H9 (cell line): Measurements from ENCODE around the gene MCM7. TPM values are rescaled to one million over a fixed set of nuclear protein-coding genes. Genes with fewer than 3 reads are reported as not detected.

ENCODE experiments used
- DNase-seq: peaks from one replicate; pipeline ENCODE4 v3.0.0-alpha.2; 2017
- H2AFZ ChIP-seq: one replicate; pipeline ENCODE4 v1.6.1; 2013; ENCODE audit warnings: mild to moderate bottlenecking, low read length, control low read depth, moderate library complexity
- H2AK5ac ChIP-seq: 2 replicates; pipeline ENCODE4 v1.6.1; 2013; ENCODE audit warnings: low read length, control low read depth, mixed read lengths; ENCODE audit not compliant: insufficient read length
- H2BK120ac ChIP-seq: one replicate; pipeline ENCODE4 v1.6.1; 2013; ENCODE audit warnings: low read depth, mild to moderate bottlenecking, low read length, control low read depth, inconsistent platforms; ENCODE audit not compliant: poor library complexity, severe bottlenecking
- H2BK12ac ChIP-seq: 2 replicates; pipeline ENCODE4 v1.6.1; 2013; ENCODE audit warnings: low read length, control low read depth, mixed read lengths, low read depth; ENCODE audit not compliant: insufficient read length
- H2BK15ac ChIP-seq: 2 replicates; pipeline ENCODE4 v1.6.1; 2013; ENCODE audit warnings: low read depth, low read length, control low read depth
- H2BK20ac ChIP-seq: one replicate; pipeline ENCODE4 v1.6.1; 2013; ENCODE audit warnings: low read depth, mild to moderate bottlenecking, low read length, control low read depth, inconsistent platforms; ENCODE audit not compliant: poor library complexity, severe bottlenecking
- H2BK5ac ChIP-seq: 2 replicates; pipeline ENCODE4 v1.6.1; 2013; ENCODE audit warnings: low read length, control low read depth, mixed read lengths; ENCODE audit not compliant: insufficient read length
- H3K14ac ChIP-seq: 2 replicates; pipeline ENCODE4 v1.6.1; 2013; ENCODE audit warnings: low read length, control low read depth; ENCODE audit not compliant: insufficient read depth
- H3K18ac ChIP-seq: 2 replicates; pipeline ENCODE4 v1.6.1; 2013; ENCODE audit warnings: low read depth, mild to moderate bottlenecking, mixed read lengths, low read length, control low read depth; ENCODE audit not compliant: insufficient read length
- H3K23ac ChIP-seq: 2 replicates; pipeline ENCODE4 v1.6.1; 2013; ENCODE audit warnings: low read length, control low read depth, mixed read lengths, low read depth; ENCODE audit not compliant: insufficient read length
- H3K23me2 ChIP-seq: 2 replicates; pipeline ENCODE4 v1.6.1; 2013; ENCODE audit warnings: low read depth, mild to moderate bottlenecking, mixed read lengths, low read length, control low read depth; ENCODE audit not compliant: insufficient read length, poor library complexity, severe bottlenecking
- H3K27ac ChIP-seq: 2 replicates; pipeline ENCODE4 v1.5.1; 2013; ENCODE audit warnings: low read length, control low read depth, mixed read lengths, low read depth; ENCODE audit not compliant: insufficient read length
- H3K27me3 ChIP-seq: 2 replicates; pipeline ENCODE4 v1.6.1; 2013; ENCODE audit warnings: low read length, control low read depth, inconsistent platforms; ENCODE audit not compliant: insufficient read depth
- H3K4ac ChIP-seq: 2 replicates; pipeline ENCODE4 v1.6.1; 2013; ENCODE audit warnings: low read depth, mild to moderate bottlenecking, control low read depth, inconsistent platforms, low read length, moderate library complexity
- H3K4me1 ChIP-seq: 2 replicates; pipeline ENCODE4 v1.6.1; 2013; ENCODE audit warnings: low read length, control low read depth, inconsistent platforms; ENCODE audit not compliant: insufficient read depth
- H3K4me2 ChIP-seq: 2 replicates; pipeline ENCODE4 v1.6.1; 2013; ENCODE audit warnings: low read length, control low read depth, mixed read lengths; ENCODE audit not compliant: insufficient read length, insufficient read depth
- H3K56ac ChIP-seq: 2 replicates; pipeline ENCODE4 v1.6.1; 2013; ENCODE audit warnings: low read depth, mild to moderate bottlenecking, mixed read lengths, low read length, control low read depth; ENCODE audit not compliant: insufficient read length
- H3K79me1 ChIP-seq: 2 replicates; pipeline ENCODE4 v1.6.1; 2013; ENCODE audit warnings: low read depth, mild to moderate bottlenecking, moderate library complexity, low read length, control low read depth, inconsistent platforms; ENCODE audit not compliant: insufficient read depth, poor library complexity, severe bottlenecking
- H3K79me2 ChIP-seq: 2 replicates; pipeline ENCODE4 v1.6.1; 2013; ENCODE audit warnings: low read length, control low read depth, inconsistent platforms; ENCODE audit not compliant: insufficient read depth
- H3K9ac ChIP-seq: 2 replicates; pipeline ENCODE4 v1.6.1; 2013; ENCODE audit warnings: low read length, control low read depth, mixed read lengths; ENCODE audit not compliant: insufficient read length; ENCODE audit errors: extremely low read depth
- H3K9me3 ChIP-seq: one replicate; pipeline ENCODE4 v1.6.1; 2013; ENCODE audit warnings: low read depth, low read length, inconsistent platforms; ENCODE audit not compliant: control insufficient read depth
- H3T11ph ChIP-seq: one replicate; pipeline ENCODE4 v1.6.1; 2013; ENCODE audit warnings: mild to moderate bottlenecking, low read length, control low read depth, inconsistent platforms
- H4K20me1 ChIP-seq: one replicate; pipeline ENCODE4 v1.6.1; 2013; ENCODE audit not compliant: control insufficient read depth, insufficient read length, insufficient read depth
- H4K5ac ChIP-seq: 2 replicates; pipeline ENCODE4 v1.6.1; 2013; ENCODE audit warnings: low read depth, mild to moderate bottlenecking, mixed read lengths, low read length, control low read depth; ENCODE audit not compliant: insufficient read length
- H4K8ac ChIP-seq: replicated peaks from 2 replicates; pipeline ENCODE4 v1.6.1; 2013; ENCODE audit warnings: low read length, control low read depth, mixed read lengths, low read depth; ENCODE audit not compliant: insufficient read length
- H4K91ac ChIP-seq: 2 replicates; pipeline ENCODE4 v1.6.1; 2013; ENCODE audit warnings: low read depth, mild to moderate bottlenecking, moderate library complexity, mixed read lengths, low read length, control low read depth; ENCODE audit not compliant: insufficient read length
- H3K27ac Mint-ChIP-seq, 3 experiments: 2 replicates in 2 of 3; 3 replicates in 1 of 3; pipeline ENCODE4 v1.8.0; 2020 to 2021; ENCODE audit warnings: mixed read lengths in 3 of 3, mild to moderate bottlenecking in 1 of 3, moderate library complexity in 1 of 3
- H3K27me3 Mint-ChIP-seq: 2 replicates; pipeline ENCODE4 v1.8.0; 2021; ENCODE audit warnings: low read depth, mild to moderate bottlenecking, moderate library complexity, mixed read lengths
- H3K36me3 Mint-ChIP-seq, 3 experiments: 2 replicates in 2 of 3; 3 replicates in 1 of 3; pipeline ENCODE4 v1.8.0; 2020 to 2021; ENCODE audit warnings: low read depth in 3 of 3, mixed read lengths in 3 of 3; ENCODE audit not compliant: insufficient read depth in 1 of 3
- H3K4me1 Mint-ChIP-seq, 2 experiments: 2 replicates each; pipeline ENCODE4 v1.8.0; 2020; ENCODE audit warnings: mixed read lengths in 2 of 2
- H3K4me3 Mint-ChIP-seq, 2 experiments: 2 replicates in 1 of 2; 3 replicates in 1 of 2; pipeline ENCODE4 v1.8.0; 2020 to 2021; ENCODE audit warnings: mild to moderate bottlenecking in 2 of 2, mixed read lengths in 2 of 2, moderate library complexity in 1 of 2
- H3K9me3 Mint-ChIP-seq, 2 experiments: 2 replicates in 1 of 2; 3 replicates in 1 of 2; pipeline ENCODE4 v1.8.0; 2020; ENCODE audit warnings: mild to moderate bottlenecking in 2 of 2, mixed read lengths in 2 of 2, moderate library complexity in 1 of 2
- CTCF ChIP-seq: fragments of 200-600 bp; sonication (generic); conservative IDR thresholded peaks from 3 replicates; pipeline ENCODE4 v1.8.0; 2021; ENCODE audit warnings: antibody characterized with exemption, mild to moderate bottlenecking
- WGBS: extraction: QIAGEN DNeasy Blood & Tissue Kit; methylation state at CpG from one replicate; pipeline ENCODE4 v1.1.7; 2013; ENCODE audit warnings: missing lambda C conversion rate, low lambda C conversion rate, mixed read lengths; ENCODE audit not compliant: insufficient read length; ENCODE audit errors: extremely low coverage; 5-methylcytosine and 5-hydroxymethylcytosine counted together
- total RNA-seq: library from RNA; stranded (reverse); gene quantifications from 2 replicates; pipeline ENCODE4 v1.2.1, GENCODE V29; 2021

MCM7 gene
- total RNA-seq, 1 experiment from 2014 or later, result 390 TPM

- Histone ChIP-seq H4K20me1 (no peaks in the 10 kb centered on the region), H3K23ac (no peak overlapping the region), H3K23me2 (no peaks in the 10 kb centered on the region), H3K14ac (no peak overlapping the region), H4K8ac (no peak overlapping the region), H3K4ac (no peak overlapping the region), H2BK120ac (no peak overlapping the region), H3T11ph (no peak overlapping the region), H4K91ac (no peak overlapping the region), H3K27me3 (no peaks in the 10 kb centered on the region), H2BK12ac (no peak overlapping the region), H3K4me2 (no peak overlapping the region), H2BK20ac (no peak overlapping the region), H4K5ac (no peak overlapping the region), H2AK5ac (no peak overlapping the region), H2BK15ac (no peak overlapping the region), H3K79me2 (no peaks in the 10 kb centered on the region), H2BK5ac (no peak overlapping the region), H3K56ac (no peak overlapping the region), H3K27ac (no peak overlapping the region), H3K9me3 (no peaks in the 10 kb centered on the region), H3K18ac (no peak overlapping the region), H3K9ac (no peak overlapping the region), H3K79me1 (no peaks in the 10 kb centered on the region), H2AFZ (no peak overlapping the region), H3K4me1 (no peaks in the 10 kb centered on the region)
- no peaks in the 10 kb centered on the region for H3K27me3 Mint-ChIP-seq
- DNase-seq, result no peak
- H3K4me3 Mint-ChIP-seq, result no peak overlapping the region
- no CpG with 5 or more reads among the region's 4 CpGs for WGBS
- no peak overlapping the region for H3K27ac Mint-ChIP-seq
- no peaks in the 10 kb centered on the region; a peak in 1 of 5 replicates for H3K9me3 Mint-ChIP-seq
- H3K36me3 Mint-ChIP-seq, result peaks cover 47 to 86% (median 66%) of the 10 kb centered on the region in 3 experiments
- no peaks in the 10 kb centered on the region for H3K4me1 Mint-ChIP-seq
- no peak for TF ChIP-seq CTCF
These were observed 37.8 kb downstream of the MCM7 start for GRCh38 chr7:100063376-100063775.
